ENCODE data around the gene FUT7. TPM values are rescaled to one million over a fixed set of nuclear protein-coding genes. Genes with fewer than 3 reads are reported as not detected.

Gene FUT7
- total RNA-seq, 1 donor from 2014 or later, result not detected

DNA sequence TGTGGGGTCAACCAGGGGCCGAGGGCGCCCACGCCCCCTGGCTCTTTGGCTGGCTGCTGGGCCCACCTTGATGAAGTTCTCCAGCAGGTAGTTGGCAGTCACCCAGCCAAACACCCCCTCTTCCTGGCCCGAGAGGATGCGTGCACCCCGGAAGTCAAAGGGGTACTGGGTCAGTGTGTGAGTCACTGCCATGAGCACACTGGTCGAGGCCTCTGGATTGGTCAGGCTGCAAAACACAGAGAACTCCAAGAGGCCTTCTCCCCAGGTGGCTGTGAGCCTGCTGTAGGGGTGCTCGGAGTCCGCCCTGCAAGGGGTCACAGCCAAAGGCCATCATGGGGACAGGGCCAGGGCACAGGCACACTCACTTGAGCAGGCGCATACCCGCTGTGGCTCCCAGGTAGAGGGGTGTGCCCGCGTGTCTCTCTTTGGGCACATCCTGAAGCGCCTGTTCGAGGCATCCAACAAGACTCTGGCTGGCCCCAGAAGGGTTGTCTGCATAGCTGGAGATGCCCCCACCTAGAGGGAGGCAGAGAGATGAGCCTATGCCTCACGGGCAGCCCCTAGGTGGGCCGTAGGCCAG lies 19.3 kb upstream of the FUT7 start:
- DNase-seq (ENCODE audit: extremely low read depth, low read depth, low spot score), result no peak

- no peak for DNase-seq (ENCODE audit: extremely low read depth, low read depth, low spot score)
These were observed 18.7 kb upstream of the FUT7 start for GRCh38 chr9:137050570-137050969.

GRCh38 chr9:137049544-137050449 lies 17.9 kb upstream of the FUT7 start:
- no peak for DNase-seq (ENCODE audit: extremely low read depth, low read depth, low spot score)

GRCh38 chr9:137048655-137049543 lies 17.0 kb upstream of the FUT7 start:
- DNase-seq (ENCODE audit: extremely low read depth, low read depth, low spot score), result no peak

DNA sequence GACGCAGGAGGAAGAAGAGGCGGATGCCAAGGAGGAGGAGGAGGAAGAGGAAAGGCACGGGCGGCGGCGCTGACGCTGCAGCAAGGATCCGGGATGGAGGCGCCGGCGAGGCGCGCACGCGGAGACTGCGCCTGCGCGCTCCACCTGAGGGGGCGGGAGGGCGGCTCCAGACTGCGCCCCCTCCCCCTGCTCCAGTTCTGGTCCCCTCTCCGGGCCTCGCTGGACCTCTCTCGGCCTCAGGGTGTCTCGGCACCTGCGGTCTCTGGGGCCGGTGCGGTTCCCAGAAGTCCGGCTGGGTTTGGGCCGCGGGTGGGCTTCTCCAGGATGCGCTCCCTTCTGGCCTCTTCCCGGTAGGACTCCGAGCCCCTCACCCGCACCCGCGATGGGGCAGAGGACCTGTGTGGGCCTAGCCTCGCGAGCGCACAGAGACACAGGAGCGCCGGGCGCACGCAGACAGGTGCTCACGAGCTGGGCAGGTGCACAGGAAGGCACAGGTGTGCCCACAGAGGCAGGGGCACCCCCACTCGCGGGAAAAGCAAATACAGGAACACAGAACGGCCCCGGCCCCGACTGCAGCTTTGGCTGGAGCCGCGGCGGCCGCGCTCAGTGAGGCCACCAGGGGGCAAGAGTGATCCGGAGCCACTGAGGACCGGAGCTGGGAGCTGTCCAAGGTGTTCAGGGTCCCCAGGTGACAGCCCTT lies 14.3 kb upstream of the FUT7 start, which contains the start of gene NPDC1:
Gene NPDC1 (minus strand): TSS at position 90 of the 700 bp plus-strand sequence. CDS start 188 bp downstream, outside the sequence.
- DNase-seq (ENCODE audit: extremely low read depth, low read depth, low spot score), result no peak

DNA sequence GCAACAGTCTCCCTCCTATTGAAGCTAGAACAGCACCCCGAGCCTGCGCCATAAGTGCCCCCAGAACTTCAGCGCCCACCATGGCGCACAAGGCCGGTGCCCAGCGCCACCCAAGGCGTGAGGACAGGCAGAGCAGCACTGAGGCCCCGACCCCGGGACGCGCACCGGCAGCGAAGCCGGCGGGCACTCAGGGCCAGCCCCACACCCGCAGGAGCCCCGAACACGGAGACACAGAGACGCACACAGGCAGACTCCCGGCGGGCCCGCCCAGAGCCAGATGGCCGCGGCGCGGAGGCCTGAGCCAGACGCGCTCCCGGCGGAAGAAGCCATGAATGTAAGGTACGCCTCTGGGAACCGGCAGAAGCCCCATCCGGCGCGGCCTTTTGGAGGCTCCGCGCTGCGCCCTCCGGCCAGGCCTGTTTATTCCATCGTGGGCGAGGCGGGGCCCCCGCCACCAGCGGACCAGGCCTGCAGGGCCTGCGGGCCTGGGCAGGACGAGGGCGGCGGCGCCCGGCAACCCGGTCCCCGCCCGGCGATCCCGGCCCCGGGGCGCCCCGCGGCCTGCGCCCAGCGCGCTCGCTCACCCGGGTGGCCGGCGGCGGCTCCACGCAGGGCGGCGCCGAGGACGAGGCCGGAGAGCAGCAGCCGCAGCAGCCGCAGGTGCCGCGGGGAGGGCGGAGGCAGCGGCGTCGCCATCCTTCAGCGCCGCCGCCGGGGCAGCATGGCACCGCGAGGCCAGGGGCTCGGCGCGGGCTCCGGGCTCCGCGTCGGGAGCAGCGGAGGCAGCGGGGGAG lies 13.6 kb upstream of the FUT7 start:
- DNase-seq (ENCODE audit: extremely low read depth, low read depth, low spot score), result no peak

- DNase-seq (ENCODE audit: extremely low read depth, low read depth, low spot score), result no peak
These were observed 12.8 kb upstream of the FUT7 start for GRCh38 chr9:137044502-137045177.

GRCh38 chr9:137044037-137044436 lies 12.1 kb upstream of the FUT7 start:
- DNase-seq (ENCODE audit: extremely low read depth, low read depth, low spot score), result no peak

- DNase-seq (ENCODE audit: extremely low read depth, low read depth, low spot score), result no peak
These were observed 11.2 kb upstream of the FUT7 start for GRCh38 chr9:137042751-137043727.

DNA sequence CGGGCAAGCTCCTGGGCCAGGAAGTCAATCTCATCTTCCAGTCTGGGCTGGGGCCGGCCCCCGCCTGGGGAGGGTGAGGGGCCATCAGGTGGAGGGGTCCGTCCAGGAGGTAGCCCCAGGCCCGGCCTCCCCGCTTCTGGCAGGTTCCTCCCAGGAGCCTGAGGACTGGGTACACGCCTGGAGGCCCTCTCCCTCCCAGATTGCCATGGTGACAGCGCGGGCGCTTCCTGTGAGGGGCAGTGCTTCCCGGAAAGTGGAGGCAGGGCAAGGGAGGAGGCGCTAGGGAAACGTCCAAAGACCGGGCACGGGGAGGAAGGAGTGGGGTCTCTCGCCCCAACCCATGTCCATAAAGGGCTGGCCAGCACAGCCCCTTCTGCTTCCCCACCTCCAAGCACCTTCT lies 9.2 kb upstream of the FUT7 start:
- DNase-seq (ENCODE audit: extremely low read depth, low read depth, low spot score), result no peak

DNA sequence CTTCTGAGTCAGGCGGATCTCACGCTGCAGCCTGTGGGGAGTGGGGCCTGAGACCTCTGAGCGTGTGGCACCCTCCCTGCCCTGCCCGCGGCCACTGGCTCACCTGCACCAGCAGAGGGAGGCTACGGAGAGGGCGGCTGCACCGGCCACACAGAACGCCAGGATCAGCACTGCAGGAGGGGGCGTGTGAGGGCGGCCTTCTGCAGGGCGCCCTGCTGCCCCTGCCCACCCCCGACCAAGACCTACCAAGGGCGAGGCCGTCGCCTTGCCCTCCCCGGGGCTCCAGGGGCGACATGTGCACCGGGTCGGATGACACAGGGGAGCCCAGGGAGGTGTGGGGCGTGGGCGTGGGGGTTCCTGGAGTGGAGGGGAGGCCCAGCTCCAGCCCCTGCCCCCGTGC lies 8.7 kb upstream of the FUT7 start:
- DNase-seq (ENCODE audit: extremely low read depth, low read depth, low spot score), result no peak

- no peak for DNase-seq (ENCODE audit: extremely low read depth, low read depth, low spot score)
These were observed 7.9 kb upstream of the FUT7 start for GRCh38 chr9:137039611-137040366.

DNA sequence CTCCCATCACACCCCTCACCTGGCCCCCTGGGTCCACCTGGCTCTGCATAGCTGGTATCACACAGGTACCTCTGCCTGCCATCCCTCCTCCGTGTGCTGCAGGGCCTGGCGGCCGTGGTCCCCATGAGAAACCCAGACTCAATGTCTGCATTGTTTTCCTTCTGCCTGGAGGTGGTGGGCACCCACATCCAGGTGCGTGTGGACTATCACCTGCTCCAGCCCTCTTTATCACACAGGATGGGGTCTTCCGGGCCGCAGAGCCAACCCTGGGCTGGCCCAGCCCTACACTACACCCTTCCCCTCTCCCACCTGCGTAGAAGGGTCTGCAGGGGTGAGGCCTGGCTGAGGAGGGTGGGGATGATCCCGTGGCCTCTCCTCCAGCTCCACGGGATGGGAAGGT lies 7.0 kb upstream of the FUT7 start:
- DNase-seq (ENCODE audit: extremely low read depth, low read depth, low spot score), result no peak

- DNase-seq (ENCODE audit: extremely low read depth, low read depth, low spot score), result no peak
These were observed 5.6 kb upstream of the FUT7 start for GRCh38 chr9:137037483-137037882.

GRCh38 chr9:137037035-137037434 lies 5.1 kb upstream of the FUT7 start:
- no peak for DNase-seq (ENCODE audit: extremely low read depth, low read depth, low spot score)

GRCh38 chr9:137035937-137036336 lies 4.0 kb upstream of the FUT7 start:
- no peak for DNase-seq (ENCODE audit: extremely low read depth, low read depth, low spot score)

- no peak for DNase-seq (ENCODE audit: extremely low read depth, low read depth, low spot score)
These were observed 3.6 kb upstream of the FUT7 start for GRCh38 chr9:137035507-137035834.

Data from glomerular endothelial cell (primary cell).